DMS53 treated with DMSO at 0.1 percent for 48 hours (cell line): ENCODE results near the gene GPR75.
"Not testable (repeated sequence)": the region's sequence is repeated elsewhere in the genome, so short reads cannot be mapped to it uniquely, and the experiment has no call there.

Experiments used
- DNase-seq: peaks from one replicate; lab custom pipeline; 2025; ENCODE audit not compliant: unreplicated experiment; lab: John Stamatoyannopoulos, UW

The GPR75 gene

GRCh38 chr2:53854678-53855077 lies 5.1 kb downstream of the GPR75 start:
- DNase-seq: no peak

- no peak for DNase-seq
These were observed 7.2 kb downstream of the GPR75 start for GRCh38 chr2:53852532-53852931.

- not testable (repeated sequence) for DNase-seq
These were observed 8.6 kb downstream of the GPR75 start for GRCh38 chr2:53851052-53851757.

GRCh38 chr2:53848062-53848461 lies 11.7 kb downstream of the GPR75 start:
- DNase-seq: no peak

- no peak for DNase-seq
These were observed 16.2 kb downstream of the GPR75 start for GRCh38 chr2:53843595-53843994.

- no peak for DNase-seq
These were observed 16.9 kb downstream of the GPR75 start for GRCh38 chr2:53842891-53843290.

- DNase-seq: not testable (repeated sequence)
These were observed 18.1 kb downstream of the GPR75 start for GRCh38 chr2:53841651-53842050.

- DNase-seq: no peak
These were observed 19.2 kb downstream of the GPR75 start for GRCh38 chr2:53840580-53840979.

GRCh38 chr2:53829980-53830290 lies 29.8 kb downstream of the GPR75 start:
- not testable (repeated sequence) for DNase-seq

GRCh38 chr2:53829273-53829979 lies 30.3 kb downstream of the GPR75 start:
- DNase-seq: no peak

- no peak for DNase-seq
These were observed 31.4 kb downstream of the GPR75 start for GRCh38 chr2:53828331-53828730.

- DNase-seq: no peak
These were observed 32.2 kb downstream of the GPR75 start for GRCh38 chr2:53827398-53828175.

- no peak for DNase-seq
These were observed 33.0 kb downstream of the GPR75 start for GRCh38 chr2:53826587-53827397.

GRCh38 chr2:53826030-53826410 lies 33.7 kb downstream of the GPR75 start:
- DNase-seq: no peak

GRCh38 chr2:53823639-53824038 lies 36.1 kb downstream of the GPR75 start:
- not testable (repeated sequence) for DNase-seq

GRCh38 chr2:53821810-53822209 lies 38.0 kb downstream of the GPR75 start:
- DNase-seq: no peak

GRCh38 chr2:53820711-53821110 lies 39.1 kb downstream of the GPR75 start:
- DNase-seq: no peak

- no peak for DNase-seq
These were observed 39.7 kb downstream of the GPR75 start for GRCh38 chr2:53820048-53820447.

GRCh38 chr2:53819634-53820033 lies 40.1 kb downstream of the GPR75 start:
- no peak for DNase-seq

- DNase-seq: no peak
These were observed 40.8 kb downstream of the GPR75 start for GRCh38 chr2:53818854-53819435.

- no peak for DNase-seq
These were observed 46.6 kb downstream of the GPR75 start for GRCh38 chr2:53813151-53813550.
